Immature natural killer cell (primary cell): Measurements from ENCODE around the gene RASAL2. TPM values are rescaled to one million over a fixed set of nuclear protein-coding genes. Genes with fewer than 3 reads are reported as not detected.

Source experiments
- DNase-seq, 3 donors: peaks; one replicate each; pipeline ENCODE4 v3.0.0; 2022; ENCODE audit warnings: mixed read lengths in 1 of 3
- H3K27ac Mint-ChIP-seq, 6 donors: one replicate each; pipeline ENCODE4 v1.8.0; 2020; ENCODE audit warnings: mixed read lengths in 6 of 6, mild to moderate bottlenecking in 5 of 6, inconsistent platforms in 4 of 6, moderate library complexity in 3 of 6
- H3K27me3 Mint-ChIP-seq, 3 donors: one replicate each; pipeline ENCODE4 v1.8.0; 2020 to 2021; ENCODE audit warnings: low read depth in 3 of 3, mild to moderate bottlenecking in 3 of 3, mixed read lengths in 3 of 3, moderate library complexity in 3 of 3, inconsistent platforms in 1 of 3
- H3K36me3 Mint-ChIP-seq, 3 donors: one replicate each; pipeline ENCODE4 v1.8.0; 2020; ENCODE audit warnings: mixed read lengths in 3 of 3, inconsistent platforms in 2 of 3, mild to moderate bottlenecking in 2 of 3
- H3K4me1 Mint-ChIP-seq, 2 donors: one replicate each; pipeline ENCODE4 v1.8.0; 2020; ENCODE audit warnings: inconsistent platforms in 2 of 2, mild to moderate bottlenecking in 2 of 2, mixed read lengths in 2 of 2, moderate library complexity in 1 of 2
- H3K4me3 Mint-ChIP-seq, 5 donors: one replicate each; pipeline ENCODE4 v1.8.0; 2020; ENCODE audit warnings: mild to moderate bottlenecking in 5 of 5, mixed read lengths in 5 of 5, inconsistent platforms in 3 of 5, moderate library complexity in 3 of 5
- H3K9me3 Mint-ChIP-seq, 6 donors: one replicate each; pipeline ENCODE4 v1.8.0; 2020; ENCODE audit warnings: mild to moderate bottlenecking in 6 of 6, mixed read lengths in 6 of 6, inconsistent platforms in 4 of 6, moderate library complexity in 3 of 6
- polyA plus RNA-seq, 3 donors: library from polyadenylated mRNA; unstranded; fragments of 300-500 nt; fragmentation: Illumina TruSeq; gene quantifications; one replicate each; pipeline ENCODE4 v1.2.3, GENCODE V29; 2021

Gene RASAL2
- polyA plus RNA-seq, 3 donors from 2014 or later, result not detected

- Mint-ChIP-seq H3K9me3 (no peaks in the 10 kb centered on the region), H3K36me3 (no peaks in the 10 kb centered on the region), H3K27ac (no peak overlapping the region), H3K27me3 (peaks cover 0 to 4% (median 0%) of the 10 kb centered on the region in 3 donors), H3K4me1 (peaks cover 0 to 3% of the 10 kb centered on the region in 2 donors), H3K4me3 (peak overlapping the region in 1 of 5 donors; percentile 24)
- DNase-seq, result no peak
These were observed 391.7 kb downstream of the RASAL2 start for GRCh38 chr1:178485541-178485981.

- peaks cover 0 to 4% (median 0%) of the 10 kb centered on the region in 3 donors for H3K27me3 Mint-ChIP-seq
- no peak overlapping the region for H3K27ac Mint-ChIP-seq
- peak in 2 of 3 donors; percentile 14 to 17 for DNase-seq
- peak overlapping the region in 2 of 5 donors; percentile 14 to 66 for H3K4me3 Mint-ChIP-seq
- no peaks in the 10 kb centered on the region for H3K9me3 Mint-ChIP-seq
- H3K36me3 Mint-ChIP-seq, result no peaks in the 10 kb centered on the region
- H3K4me1 Mint-ChIP-seq, result peaks cover 0 to 3% of the 10 kb centered on the region in 2 donors
These were observed 392.5 kb downstream of the RASAL2 start for GRCh38 chr1:178486100-178487069.

- peak overlapping the region in 1 of 6 donors; percentile 11 for H3K27ac Mint-ChIP-seq
- H3K9me3 Mint-ChIP-seq, result no peaks in the 10 kb centered on the region
- peak overlapping the region in 2 of 5 donors; percentile 66 to 70 for H3K4me3 Mint-ChIP-seq
- no peaks in the 10 kb centered on the region for H3K36me3 Mint-ChIP-seq
- peaks cover 0 to 3% of the 10 kb centered on the region in 2 donors for H3K4me1 Mint-ChIP-seq
- DNase-seq, result peak in 1 of 3 donors; percentile 6
- peaks cover 0 to 4% (median 0%) of the 10 kb centered on the region in 3 donors for H3K27me3 Mint-ChIP-seq
These were observed 393.2 kb downstream of the RASAL2 start for GRCh38 chr1:178487070-178487615.

GRCh38 chr1:178488393-178488792 is 394.5 kb downstream of the RASAL2 start:
- Mint-ChIP-seq H3K27me3 (peaks cover 0 to 4% (median 0%) of the 10 kb centered on the region in 3 donors), H3K4me3 (no peak overlapping the region), H3K36me3 (no peaks in the 10 kb centered on the region), H3K27ac (peak overlapping the region in 1 of 6 donors; percentile 35), H3K9me3 (no peaks in the 10 kb centered on the region), H3K4me1 (peaks cover 0 to 3% of the 10 kb centered on the region in 2 donors)
- no peak for DNase-seq

GRCh38 chr1:178489399-178489798 is 395.5 kb downstream of the RASAL2 start:
- no peak overlapping the region for H3K4me3 Mint-ChIP-seq

GRCh38 chr1:178490136-178490535 is 396.2 kb downstream of the RASAL2 start:
- H3K9me3 Mint-ChIP-seq, result no peaks in the 10 kb centered on the region
- DNase-seq, result no peak
- H3K27ac Mint-ChIP-seq, result no peak overlapping the region
- no peak overlapping the region for H3K4me3 Mint-ChIP-seq
- peaks cover 0 to 2% (median 0%) of the 10 kb centered on the region in 3 donors for H3K27me3 Mint-ChIP-seq
- peaks cover 0 to 3% of the 10 kb centered on the region in 2 donors for H3K4me1 Mint-ChIP-seq
- no peaks in the 10 kb centered on the region for H3K36me3 Mint-ChIP-seq

More at GRCh38 chr1:178489399-178489798, 395.5 kb downstream of the RASAL2 start:
- peaks cover 0 to 3% of the 10 kb centered on the region in 2 donors for H3K4me1 Mint-ChIP-seq
- no peaks in the 10 kb centered on the region for H3K9me3 Mint-ChIP-seq
- DNase-seq, result no peak
- no peak overlapping the region for H3K27ac Mint-ChIP-seq
- peaks cover 0 to 4% (median 0%) of the 10 kb centered on the region in 3 donors for H3K27me3 Mint-ChIP-seq
- H3K36me3 Mint-ChIP-seq, result no peaks in the 10 kb centered on the region

- no peaks in the 10 kb centered on the region for H3K9me3 Mint-ChIP-seq
- no peak overlapping the region for H3K4me3 Mint-ChIP-seq
- no peak for DNase-seq
- H3K4me1 Mint-ChIP-seq, result peaks cover 0 to 3% of the 10 kb centered on the region in 2 donors
- no peak overlapping the region for H3K27ac Mint-ChIP-seq
- H3K27me3 Mint-ChIP-seq, result peaks cover 0 to 2% (median 0%) of the 10 kb centered on the region in 3 donors
- H3K36me3 Mint-ChIP-seq, result no peaks in the 10 kb centered on the region
These were observed 397.1 kb downstream of the RASAL2 start for GRCh38 chr1:178490967-178491366.

GRCh38 chr1:178491721-178492120 is 397.8 kb downstream of the RASAL2 start:
- DNase-seq, result no peak
- Mint-ChIP-seq H3K4me3 (no peak overlapping the region), H3K27ac (no peak overlapping the region), H3K9me3 (no peaks in the 10 kb centered on the region), H3K36me3 (no peaks in the 10 kb centered on the region), H3K27me3 (peaks cover 0 to 2% (median 0%) of the 10 kb centered on the region in 3 donors), H3K4me1 (peaks cover 0 to 3% of the 10 kb centered on the region in 2 donors)

GRCh38 chr1:178492341-178492740 is 398.4 kb downstream of the RASAL2 start:
- H3K4me1 Mint-ChIP-seq, result peaks cover 0 to 3% of the 10 kb centered on the region in 2 donors
- H3K27me3 Mint-ChIP-seq, result peaks cover 0 to 2% (median 1%) of the 10 kb centered on the region in 3 donors
- no peaks in the 10 kb centered on the region for H3K9me3 Mint-ChIP-seq
- H3K27ac Mint-ChIP-seq, result no peak overlapping the region
- no peak overlapping the region for H3K4me3 Mint-ChIP-seq
- no peak for DNase-seq
- no peaks in the 10 kb centered on the region for H3K36me3 Mint-ChIP-seq

GRCh38 chr1:178493301-178493741 is 399.4 kb downstream of the RASAL2 start:
- Mint-ChIP-seq H3K4me3 (no peak overlapping the region), H3K9me3 (no peaks in the 10 kb centered on the region), H3K4me1 (no peaks in the 10 kb centered on the region), H3K27ac (no peak overlapping the region), H3K36me3 (no peaks in the 10 kb centered on the region), H3K27me3 (peaks cover 0 to 1% (median 0%) of the 10 kb centered on the region in 3 donors)
- no peak for DNase-seq

- H3K9me3 Mint-ChIP-seq, result no peaks in the 10 kb centered on the region
- H3K4me1 Mint-ChIP-seq, result no peaks in the 10 kb centered on the region
- no peak overlapping the region for H3K4me3 Mint-ChIP-seq
- H3K27ac Mint-ChIP-seq, result no peak overlapping the region
- DNase-seq, result no peak
- no peaks in the 10 kb centered on the region for H3K36me3 Mint-ChIP-seq
- H3K27me3 Mint-ChIP-seq, result peaks cover 0 to 1% (median 0%) of the 10 kb centered on the region in 3 donors
These were observed 400.7 kb downstream of the RASAL2 start for GRCh38 chr1:178494569-178494971.

GRCh38 chr1:178495158-178495557 is 401.3 kb downstream of the RASAL2 start:
- H3K36me3 Mint-ChIP-seq, result no peaks in the 10 kb centered on the region
- no peak overlapping the region for H3K27ac Mint-ChIP-seq
- H3K9me3 Mint-ChIP-seq, result no peaks in the 10 kb centered on the region
- no peak for DNase-seq
- peaks cover 0 to 1% (median 0%) of the 10 kb centered on the region in 3 donors for H3K27me3 Mint-ChIP-seq
- no peaks in the 10 kb centered on the region for H3K4me1 Mint-ChIP-seq
- no peak overlapping the region for H3K4me3 Mint-ChIP-seq

GRCh38 chr1:178495741-178496409 is 402.0 kb downstream of the RASAL2 start:
- peaks cover 0 to 1% (median 0%) of the 10 kb centered on the region in 3 donors for H3K27me3 Mint-ChIP-seq
- no peak for DNase-seq
- H3K4me1 Mint-ChIP-seq, result no peaks in the 10 kb centered on the region
- no peaks in the 10 kb centered on the region for H3K36me3 Mint-ChIP-seq
- H3K9me3 Mint-ChIP-seq, result no peaks in the 10 kb centered on the region
- H3K4me3 Mint-ChIP-seq, result no peak overlapping the region
- no peak overlapping the region for H3K27ac Mint-ChIP-seq
